ENCODE results near the gene SNORC.

DNA sequence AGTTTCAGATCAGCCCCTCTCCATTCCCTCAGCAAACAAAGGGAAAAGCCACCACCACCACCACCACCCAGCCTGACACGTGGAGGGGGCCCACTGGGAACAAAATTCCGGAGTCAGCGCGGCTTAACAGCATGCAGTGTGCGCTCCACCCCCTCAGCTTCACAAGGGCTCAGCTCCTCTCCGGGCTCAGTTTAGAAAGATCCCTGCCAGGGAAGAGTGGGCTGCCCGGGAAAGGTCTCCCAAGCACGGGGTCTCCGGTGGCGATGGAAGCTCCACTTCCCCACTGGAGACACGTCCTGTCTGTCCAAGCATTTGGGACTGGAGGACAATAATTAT, 55.7 kb downstream of the SNORC start:
- TF ChIP-seq, protein P1, sequence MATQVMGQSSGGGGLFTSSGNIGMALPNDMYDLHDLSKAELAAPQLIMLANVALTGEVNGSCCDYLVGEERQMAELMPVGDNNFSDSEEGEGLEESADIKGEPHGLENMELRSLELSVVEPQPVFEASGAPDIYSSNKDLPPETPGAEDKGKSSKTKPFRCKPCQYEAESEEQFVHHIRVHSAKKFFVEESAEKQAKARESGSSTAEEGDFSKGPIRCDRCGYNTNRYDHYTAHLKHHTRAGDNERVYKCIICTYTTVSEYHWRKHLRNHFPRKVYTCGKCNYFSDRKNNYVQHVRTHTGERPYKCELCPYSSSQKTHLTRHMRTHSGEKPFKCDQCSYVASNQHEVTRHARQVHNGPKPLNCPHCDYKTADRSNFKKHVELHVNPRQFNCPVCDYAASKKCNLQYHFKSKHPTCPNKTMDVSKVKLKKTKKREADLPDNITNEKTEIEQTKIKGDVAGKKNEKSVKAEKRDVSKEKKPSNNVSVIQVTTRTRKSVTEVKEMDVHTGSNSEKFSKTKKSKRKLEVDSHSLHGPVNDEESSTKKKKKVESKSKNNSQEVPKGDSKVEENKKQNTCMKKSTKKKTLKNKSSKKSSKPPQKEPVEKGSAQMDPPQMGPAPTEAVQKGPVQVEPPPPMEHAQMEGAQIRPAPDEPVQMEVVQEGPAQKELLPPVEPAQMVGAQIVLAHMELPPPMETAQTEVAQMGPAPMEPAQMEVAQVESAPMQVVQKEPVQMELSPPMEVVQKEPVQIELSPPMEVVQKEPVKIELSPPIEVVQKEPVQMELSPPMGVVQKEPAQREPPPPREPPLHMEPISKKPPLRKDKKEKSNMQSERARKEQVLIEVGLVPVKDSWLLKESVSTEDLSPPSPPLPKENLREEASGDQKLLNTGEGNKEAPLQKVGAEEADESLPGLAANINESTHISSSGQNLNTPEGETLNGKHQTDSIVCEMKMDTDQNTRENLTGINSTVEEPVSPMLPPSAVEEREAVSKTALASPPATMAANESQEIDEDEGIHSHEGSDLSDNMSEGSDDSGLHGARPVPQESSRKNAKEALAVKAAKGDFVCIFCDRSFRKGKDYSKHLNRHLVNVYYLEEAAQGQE (IDR thresholded peaks at IDR 0.05; ENCODE audit: borderline replicate concordance): no peak
- TF ChIP-seq TAF1 (IDR thresholded peaks at IDR 0.05; ENCODE audit: low read depth): no peak
- TF ChIP-seq CTCF (IDR thresholded peaks at IDR 0.05; ENCODE audit: poor library complexity, severe bottlenecking): no peak
- no peak for TF ChIP-seq SMC3 (conservative IDR thresholded peaks at IDR 0.05; ENCODE audit: poor library complexity)
- no peak for TF ChIP-seq EP300 (conservative IDR thresholded peaks at IDR 0.05; ENCODE audit: poor library complexity, severe bottlenecking)
- TF ChIP-seq POLR2AphosphoS5 (IDR thresholded peaks at IDR 0.05): no peak

Data from neural cell (in vitro differentiated cells).